Subcutaneous preadipocyte (primary cell): Measurements from ENCODE around the gene ZNF182. TPM values are rescaled to one million over a fixed set of nuclear protein-coding genes. Genes with fewer than 3 reads are reported as not detected.

Experiments used
- total RNA-seq: library from RNA; depleted of rRNA; stranded (reverse); fragments of >200 nt; gene quantifications from 2 replicates; pipeline ENCODE4 v1.2.3, GENCODE V29; 2012

The ZNF182 gene
- 2.6 and 3.1 TPM in 2 replicates for total RNA-seq

DNA sequence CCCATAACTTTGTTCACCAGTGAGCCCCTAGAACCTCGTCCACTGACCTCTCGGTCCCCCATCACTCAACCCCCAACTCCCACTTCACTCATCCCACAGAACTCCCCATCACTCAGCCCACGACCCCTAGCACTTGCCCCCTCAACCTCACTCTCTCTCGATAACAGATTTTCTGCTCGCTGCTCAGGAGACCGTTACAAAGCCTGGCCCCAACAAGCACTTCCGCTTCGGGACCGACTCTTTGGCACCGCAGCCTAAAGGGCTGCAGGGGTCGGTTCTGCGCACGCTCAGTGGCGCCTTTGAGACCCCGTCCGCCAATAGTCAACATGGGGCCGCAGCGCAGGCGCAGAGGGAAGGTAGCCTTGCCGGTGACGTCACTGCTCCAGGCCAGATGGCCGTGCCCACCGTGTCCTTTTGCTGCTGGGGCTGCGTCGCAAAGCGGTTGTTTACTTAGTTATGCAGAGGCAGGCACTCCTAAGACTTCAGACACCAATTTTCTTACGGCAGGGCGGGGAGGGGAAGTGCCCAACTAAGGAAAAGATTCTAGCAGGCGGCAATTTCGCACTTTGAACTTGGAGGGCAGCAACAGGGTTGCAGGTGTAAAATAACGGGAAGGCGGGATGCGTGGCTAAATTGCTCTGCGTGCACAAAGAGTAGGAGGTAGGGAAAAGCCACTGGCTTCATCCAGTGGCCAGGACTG is at the start of gene ZNF182:
Gene ZNF182 (minus strand): TSS at position 232 of the 700 bp plus-strand sequence. CDS start 1,380 bp downstream, outside the sequence.

DNA sequence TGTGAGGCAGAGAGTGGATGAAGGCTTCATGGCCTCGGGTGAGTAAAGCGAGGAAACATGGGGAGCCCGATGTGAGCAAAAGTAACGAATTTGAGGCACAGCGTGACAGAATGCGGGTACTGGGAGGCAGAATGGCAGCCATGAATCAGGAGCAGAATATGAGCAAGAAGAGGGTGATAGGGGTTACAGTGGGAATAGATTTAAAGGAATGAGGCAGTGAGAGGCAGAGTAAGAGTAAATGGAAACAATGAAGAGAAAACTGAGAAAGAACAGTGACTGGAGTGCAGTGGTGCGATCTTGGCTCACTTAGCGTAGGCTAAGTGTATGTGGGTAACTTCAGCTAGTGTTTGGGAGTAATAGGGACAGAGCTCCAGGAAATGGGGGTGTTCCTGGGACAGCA is 2.9 kb upstream of the ZNF182 start, which contains the start of gene SPACA5:
Gene SPACA5 (plus strand): TSS at position 301 of the 400 bp plus-strand sequence. CDS start 815 bp downstream, outside the sequence.

Other genes with a start within 250 kb of the ZNF182 start
- 4.0 and 5.9 TPM in 2 replicates for gene ZNF81, start 167.1 kb downstream of the ZNF182 start, total RNA-seq
- gene SPACA5, start 3.0 kb upstream of the ZNF182 start, total RNA-seq: not detected in 2 replicates
- gene ZNF630, start 67.7 kb upstream of the ZNF182 start, total RNA-seq: 0.98 and 1.1 TPM in 2 replicates
- not detected in 2 replicates for gene SPACA5B, start 126.6 kb upstream of the ZNF182 start, total RNA-seq
- not detected in 2 replicates for gene SSX5, start 192.8 kb upstream of the ZNF182 start, total RNA-seq